Effector memory CD4-positive, alpha-beta T cell (primary cell): ENCODE results near the gene IFT25.

Experiments
- DNase-seq, 3 donors: peaks; one replicate each; pipeline ENCODE4 v3.0.0-alpha.2; 2020
- H3K27ac ChIP-seq: 2 replicates; pipeline ENCODE4 v1.7.0; 2013; ENCODE audit warnings: mild to moderate bottlenecking, low read length, moderate library complexity; ENCODE audit not compliant: insufficient read depth, poor library complexity, severe bottlenecking
- H3K27me3 ChIP-seq: replicated peaks from 2 replicates; pipeline ENCODE4 v1.7.0; 2013; ENCODE audit warnings: mild to moderate bottlenecking, low read length; ENCODE audit not compliant: insufficient read depth, control insufficient read depth, poor library complexity, severe bottlenecking
- H3K36me3 ChIP-seq: 2 replicates; pipeline ENCODE4 v1.7.0; 2013; ENCODE audit warnings: mild to moderate bottlenecking, low read length, moderate library complexity; ENCODE audit not compliant: control insufficient read depth, insufficient read depth
- H3K4me1 ChIP-seq: 2 replicates; pipeline ENCODE4 v1.7.0; 2013; ENCODE audit warnings: low read length, mild to moderate bottlenecking; ENCODE audit not compliant: control insufficient read depth, insufficient read depth, poor library complexity, severe bottlenecking
- H3K4me3 ChIP-seq: 2 replicates; pipeline ENCODE4 v1.7.0; 2013; ENCODE audit warnings: low read length, low read depth, mild to moderate bottlenecking; ENCODE audit not compliant: insufficient read depth, poor library complexity, severe bottlenecking
- H3K9me3 ChIP-seq: 2 replicates; pipeline ENCODE4 v1.7.0; 2013; ENCODE audit warnings: mild to moderate bottlenecking, low read length, moderate library complexity; ENCODE audit not compliant: control insufficient read depth

IFT25 gene

GRCh38 chr1:53959664-53960250 lies 14.3 kb upstream of the IFT25 start:
- no peaks in the 10 kb centered on the region for H3K27me3 ChIP-seq
- H3K4me1 ChIP-seq, result no peaks in the 10 kb centered on the region
- DNase-seq, result no peak
- H3K27ac ChIP-seq, result no peak overlapping the region
- H3K9me3 ChIP-seq, result no peaks in the 10 kb centered on the region
- H3K4me3 ChIP-seq, result no peak overlapping the region
- H3K36me3 ChIP-seq, result peaks cover 22% of the 10 kb centered on the region

GRCh38 chr1:53957194-53957818 lies 11.8 kb upstream of the IFT25 start:
- no peak for DNase-seq
- H3K27me3 ChIP-seq, result no peaks in the 10 kb centered on the region
- peaks cover 14% of the 10 kb centered on the region for H3K36me3 ChIP-seq
- no peaks in the 10 kb centered on the region for H3K9me3 ChIP-seq
- H3K27ac ChIP-seq, result no peak overlapping the region
- H3K4me1 ChIP-seq, result no peaks in the 10 kb centered on the region
- no peak overlapping the region for H3K4me3 ChIP-seq

GRCh38 chr1:53956308-53957168 lies 11.0 kb upstream of the IFT25 start:
- Histone ChIP-seq H3K27ac (no peak overlapping the region), H3K4me3 (no peak overlapping the region), H3K36me3 (peaks cover 9% of the 10 kb centered on the region)

GRCh38 chr1:53954128-53954527 lies 8.6 kb upstream of the IFT25 start:
- no peak for DNase-seq
- Histone ChIP-seq H3K4me3 (no peak overlapping the region), H3K27ac (no peak overlapping the region), H3K4me1 (no peaks in the 10 kb centered on the region), H3K9me3 (no peaks in the 10 kb centered on the region), H3K36me3 (no peaks in the 10 kb centered on the region), H3K27me3 (no peaks in the 10 kb centered on the region)

More at GRCh38 chr1:53956308-53957168, 11.0 kb upstream of the IFT25 start:
- no peak for DNase-seq
- Histone ChIP-seq H3K4me1 (no peaks in the 10 kb centered on the region), H3K27me3 (no peaks in the 10 kb centered on the region), H3K9me3 (no peaks in the 10 kb centered on the region)

- no peak for DNase-seq
- no peaks in the 10 kb centered on the region for H3K27me3 ChIP-seq
- peaks cover 5% of the 10 kb centered on the region for H3K4me1 ChIP-seq
- H3K27ac ChIP-seq, result no peak overlapping the region
- no peak overlapping the region for H3K4me3 ChIP-seq
- H3K36me3 ChIP-seq, result no peaks in the 10 kb centered on the region
- H3K9me3 ChIP-seq, result no peaks in the 10 kb centered on the region
Measured at GRCh38 chr1:53951697-53952096, 6.2 kb upstream of the IFT25 start.

GRCh38 chr1:53949023-53949990 lies 3.8 kb upstream of the IFT25 start:
- Histone ChIP-seq H3K27ac (no peak overlapping the region), H3K27me3 (no peaks in the 10 kb centered on the region), H3K4me1 (peaks cover 15% of the 10 kb centered on the region), H3K4me3 (no peak overlapping the region), H3K9me3 (no peaks in the 10 kb centered on the region), H3K36me3 (no peaks in the 10 kb centered on the region)
- no peak for DNase-seq

- Histone ChIP-seq H3K27ac (no peak overlapping the region), H3K4me3 (no peak overlapping the region)
Measured at GRCh38 chr1:53948291-53948690, 2.8 kb upstream of the IFT25 start.

GRCh38 chr1:53947172-53947907 lies 1.8 kb upstream of the IFT25 start:
- Histone ChIP-seq H3K9me3 (no peaks in the 10 kb centered on the region), H3K27ac (no peak overlapping the region), H3K4me1 (peaks cover 15% of the 10 kb centered on the region), H3K4me3 (no peak overlapping the region), H3K36me3 (no peaks in the 10 kb centered on the region), H3K27me3 (no peaks in the 10 kb centered on the region)
- no peak for DNase-seq

More at GRCh38 chr1:53948291-53948690, 2.8 kb upstream of the IFT25 start:
- DNase-seq, result no peak
- H3K36me3 ChIP-seq, result no peaks in the 10 kb centered on the region
- peaks cover 15% of the 10 kb centered on the region for H3K4me1 ChIP-seq
- H3K9me3 ChIP-seq, result no peaks in the 10 kb centered on the region
- no peaks in the 10 kb centered on the region for H3K27me3 ChIP-seq
